ENCODE results near the gene ATG12. TPM values are rescaled to one million over a fixed set of nuclear protein-coding genes. Genes with fewer than 3 reads are reported as not detected.
"Not testable (repeated sequence)": the region's sequence is repeated elsewhere in the genome, so short reads cannot be mapped to it uniquely, and the experiment has no call there.

The ATG12 gene
- total RNA-seq, 1 experiment from 2014 or later = 17.4 TPM

- no peak for DNase-seq (ENCODE audit: low read depth)
- in situ Hi-C loops (cut with HindIII; ENCODE audit: low pct_unique_long_range_greater_than_20kb, low sequenced_read_pairs) = no loop called here
Observed at GRCh38 chr5:115847290-115847689, 5.9 kb upstream of the ATG12 start.

GRCh38 chr5:115844321-115844817 is 3.0 kb upstream of the ATG12 start:
- in situ Hi-C loops (cut with HindIII; ENCODE audit: low pct_unique_long_range_greater_than_20kb, low sequenced_read_pairs) = no loop called here
- no peak for DNase-seq (ENCODE audit: low read depth)

DNA sequence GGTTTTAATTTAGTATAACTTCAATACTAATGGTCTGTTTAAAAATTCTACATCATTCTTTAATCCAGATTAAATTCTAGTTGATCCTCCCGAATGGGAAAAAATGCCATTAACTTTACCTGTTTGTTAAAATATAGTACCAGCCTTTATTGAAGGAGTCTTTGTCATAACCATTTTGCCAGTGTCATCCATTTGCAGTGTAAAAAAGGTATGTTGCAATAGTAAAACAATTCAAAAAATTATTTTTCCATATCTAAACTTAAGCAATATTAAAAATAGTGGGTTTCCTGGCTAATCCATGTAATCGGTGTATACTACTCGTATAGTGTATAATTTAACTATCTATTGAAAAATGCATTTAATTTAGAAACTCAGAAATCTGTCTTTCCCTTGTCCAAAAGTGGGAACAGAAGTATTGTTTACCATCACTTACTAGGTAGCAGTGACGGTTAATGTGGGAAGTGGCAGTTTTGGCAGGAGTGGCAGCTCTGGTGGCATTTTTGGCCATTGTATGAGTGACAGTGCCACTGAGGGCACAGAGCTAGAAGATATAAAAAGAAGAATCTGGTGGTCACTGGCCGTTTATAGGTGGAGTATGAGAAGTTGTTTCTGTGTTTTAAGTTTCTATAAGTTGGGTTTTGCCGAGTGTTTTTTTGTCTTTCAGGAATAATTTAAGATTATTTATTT is 2.2 kb upstream of the ATG12 start:
- no peak for DNase-seq (ENCODE audit: low read depth)
- in situ Hi-C loops (cut with HindIII; ENCODE audit: low pct_unique_long_range_greater_than_20kb, low sequenced_read_pairs) = no loop called here

GRCh38 chr5:115842952-115843351 is 1.6 kb upstream of the ATG12 start:
- in situ Hi-C loops (cut with HindIII; ENCODE audit: low pct_unique_long_range_greater_than_20kb, low sequenced_read_pairs) = no loop called here
- no peak for DNase-seq (ENCODE audit: low read depth)

GRCh38 chr5:115842089-115842935 is 947 bp upstream of the ATG12 start:
- in situ Hi-C loops (cut with HindIII; ENCODE audit: low pct_unique_long_range_greater_than_20kb, low sequenced_read_pairs) = no loop called here
- peak; percentile 71 for DNase-seq (ENCODE audit: low read depth)

GRCh38 chr5:115840873-115841272 is 492 bp downstream of the ATG12 start:
- DNase-seq (ENCODE audit: low read depth) = no peak
- in situ Hi-C loops (cut with HindIII; ENCODE audit: low pct_unique_long_range_greater_than_20kb, low sequenced_read_pairs) = no loop called here

- in situ Hi-C loops (cut with HindIII; ENCODE audit: low pct_unique_long_range_greater_than_20kb, low sequenced_read_pairs) = no loop called here
Observed at GRCh38 chr5:115838885-115839518, 2.4 kb downstream of the ATG12 start.

DNA sequence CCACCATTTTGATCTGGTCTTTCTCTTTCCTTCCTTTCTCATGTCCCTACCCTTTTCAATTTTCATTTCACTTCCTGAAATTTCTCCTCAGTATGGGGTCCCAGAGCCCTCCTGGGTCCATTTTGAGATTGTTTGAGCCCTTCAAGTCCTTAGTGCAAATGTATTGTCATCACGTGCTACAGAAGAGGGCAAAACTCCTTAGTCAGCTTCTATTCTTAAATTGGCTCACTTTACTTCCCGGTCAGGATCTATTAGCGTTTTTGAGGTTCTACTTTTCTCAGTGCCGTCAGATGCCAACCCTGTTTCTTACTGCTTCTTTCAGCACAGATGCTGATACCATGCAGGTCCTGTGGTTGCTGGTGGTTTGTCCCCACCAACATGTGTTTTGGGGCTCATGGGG is 5.9 kb downstream of the ATG12 start:
- DNase-seq (ENCODE audit: low read depth) = no peak
- in situ Hi-C loops (cut with HindIII; ENCODE audit: low pct_unique_long_range_greater_than_20kb, low sequenced_read_pairs) = no loop called here

More at GRCh38 chr5:115838885-115839518, 2.4 kb downstream of the ATG12 start:
- peak; percentile 51 for DNase-seq (ENCODE audit: low read depth)

DNA sequence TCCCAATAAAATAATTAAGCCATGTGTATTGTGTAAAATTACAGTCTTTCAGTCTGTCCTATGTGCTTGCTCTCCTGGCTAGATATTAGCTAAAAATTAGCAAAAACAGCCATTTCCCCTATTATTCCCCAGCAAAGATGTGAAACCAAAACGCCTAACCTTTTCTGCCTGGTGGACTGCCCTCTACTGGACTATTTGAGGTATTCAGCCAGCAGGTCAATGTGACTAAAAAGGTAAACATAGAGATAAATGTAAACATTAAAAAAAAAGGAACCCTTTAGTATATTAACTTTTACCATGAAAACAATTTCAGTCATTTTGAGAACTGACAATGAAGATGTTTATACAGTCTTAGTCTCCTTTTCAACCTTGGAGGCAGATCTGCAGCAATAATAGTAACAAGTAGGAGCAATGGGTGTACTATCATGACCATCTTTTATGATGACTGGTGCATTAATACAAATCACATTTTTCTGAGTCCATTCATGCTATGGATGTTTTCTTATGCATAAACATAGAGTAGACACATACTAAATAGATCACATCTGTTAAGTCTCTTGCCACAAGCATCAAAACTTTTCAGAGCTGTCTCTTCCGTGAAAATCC is 10.1 kb downstream of the ATG12 start:
- in situ Hi-C loops (cut with HindIII; ENCODE audit: low pct_unique_long_range_greater_than_20kb, low sequenced_read_pairs) = no loop called here
- no peak for DNase-seq (ENCODE audit: low read depth)

GRCh38 chr5:115829913-115830312 is 11.5 kb downstream of the ATG12 start:
- no peak for DNase-seq (ENCODE audit: low read depth)
- in situ Hi-C loops (cut with HindIII; ENCODE audit: low pct_unique_long_range_greater_than_20kb, low sequenced_read_pairs) = no loop called here

GRCh38 chr5:115825948-115826347 is 15.4 kb downstream of the ATG12 start:
- in situ Hi-C loops (cut with HindIII; ENCODE audit: low pct_unique_long_range_greater_than_20kb, low sequenced_read_pairs) = no loop called here

DNA sequence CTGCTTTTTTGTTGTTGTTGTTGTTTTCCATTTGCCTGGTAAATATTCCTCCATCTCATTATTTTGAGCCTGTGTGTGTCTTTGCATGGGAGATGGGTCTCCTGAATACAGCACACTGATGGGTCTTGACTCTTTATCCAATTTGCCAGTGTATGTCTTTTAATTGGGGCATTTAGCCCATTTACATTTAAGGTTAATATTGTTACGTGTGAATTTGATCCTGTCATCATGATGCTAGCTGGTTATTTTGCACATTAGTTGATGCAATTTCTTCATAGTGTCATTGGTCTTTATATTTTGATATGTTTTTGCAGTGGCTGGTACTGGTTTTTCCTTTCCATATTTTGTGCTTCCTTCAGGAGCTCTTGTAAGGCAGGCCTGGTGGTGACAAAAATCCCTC is 16.4 kb downstream of the ATG12 start:
- in situ Hi-C loops (cut with HindIII; ENCODE audit: low pct_unique_long_range_greater_than_20kb, low sequenced_read_pairs); DNase-seq (ENCODE audit: low read depth): not testable (repeated sequence)

More at GRCh38 chr5:115825948-115826347, 15.4 kb downstream of the ATG12 start:
- no peak for DNase-seq (ENCODE audit: low read depth)

DNA sequence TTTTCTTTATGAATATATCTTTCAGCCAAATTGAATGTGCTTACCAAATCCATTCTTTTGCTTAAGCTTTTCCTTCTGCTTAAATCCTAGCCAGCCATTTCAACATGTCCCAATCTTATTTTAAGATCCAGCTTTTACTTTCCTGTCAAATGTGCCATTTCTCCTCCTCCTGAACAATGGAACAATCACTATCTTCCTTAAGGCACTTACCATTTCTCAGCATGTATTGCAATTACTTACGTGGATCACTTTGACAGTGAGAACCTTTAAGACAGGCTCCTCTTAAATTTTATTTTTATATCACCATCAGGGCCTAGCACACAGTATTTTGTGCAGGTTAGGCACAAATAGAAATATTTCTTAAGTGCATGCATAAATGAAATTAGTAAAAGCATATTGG is 20.5 kb downstream of the ATG12 start:
- DNase-seq (ENCODE audit: low read depth) = no peak
- in situ Hi-C loops (cut with HindIII; ENCODE audit: low pct_unique_long_range_greater_than_20kb, low sequenced_read_pairs) = no loop called here

GRCh38 chr5:115818821-115819220 is 22.5 kb downstream of the ATG12 start:
- in situ Hi-C loops (cut with HindIII; ENCODE audit: low pct_unique_long_range_greater_than_20kb, low sequenced_read_pairs) = no loop called here
- DNase-seq (ENCODE audit: low read depth) = no peak

GRCh38 chr5:115817386-115817785 is 24.0 kb downstream of the ATG12 start:
- in situ Hi-C loops (cut with HindIII; ENCODE audit: low pct_unique_long_range_greater_than_20kb, low sequenced_read_pairs) = no loop called here

DNA sequence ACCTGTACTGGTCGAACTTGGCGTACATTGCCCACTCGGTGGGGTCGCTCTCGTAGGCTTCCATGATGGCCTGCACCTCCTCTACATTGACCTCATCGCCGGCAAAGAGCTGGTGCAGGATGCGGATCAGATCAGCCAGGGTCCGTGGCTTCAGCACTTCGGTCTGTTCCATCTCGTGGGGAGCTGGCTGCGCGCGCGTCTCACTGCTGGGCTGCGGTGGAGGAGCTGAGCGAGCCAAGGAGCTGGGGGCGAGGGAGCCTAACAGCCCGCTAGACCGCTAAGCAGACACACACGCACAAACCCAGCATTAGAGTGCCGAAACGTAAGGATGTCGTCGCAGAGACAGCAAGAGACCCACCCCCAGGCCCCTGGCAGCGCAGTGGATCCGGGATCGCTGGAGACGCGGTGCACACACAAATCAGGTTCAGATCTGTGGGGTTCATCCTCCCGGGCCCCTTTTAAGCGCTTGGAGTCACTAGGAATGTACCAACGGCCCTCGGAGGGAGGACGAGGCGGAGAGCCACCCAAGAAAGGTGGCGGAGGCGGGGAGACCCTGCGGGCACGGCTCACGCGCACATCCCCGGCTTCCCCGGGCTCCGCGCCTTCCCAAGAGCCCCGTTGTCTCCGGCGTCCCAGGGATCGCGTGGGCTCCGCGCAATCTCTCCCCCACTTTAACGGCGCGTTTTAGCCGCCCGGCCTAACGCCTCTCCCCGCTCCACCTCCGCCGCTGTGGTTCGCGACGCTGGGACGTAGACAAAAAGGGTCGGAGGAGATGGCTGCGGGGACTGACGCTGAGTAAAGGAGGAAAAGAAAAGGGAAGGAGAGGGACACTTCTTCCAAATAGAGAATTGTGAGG is 24.9 kb downstream of the ATG12 start, which contains the start of gene CDO1:
Gene CDO1, minus strand, starts transcription at position 434 of the 856 bp plus-strand sequence. Its CDS starts 262 bp downstream, at position 172.
- in situ Hi-C loops (cut with HindIII; ENCODE audit: low pct_unique_long_range_greater_than_20kb, low sequenced_read_pairs) = no loop called here
- no peak for DNase-seq (ENCODE audit: low read depth)

More at GRCh38 chr5:115817386-115817785, 24.0 kb downstream of the ATG12 start:
- DNase-seq (ENCODE audit: low read depth) = no peak

DNA sequence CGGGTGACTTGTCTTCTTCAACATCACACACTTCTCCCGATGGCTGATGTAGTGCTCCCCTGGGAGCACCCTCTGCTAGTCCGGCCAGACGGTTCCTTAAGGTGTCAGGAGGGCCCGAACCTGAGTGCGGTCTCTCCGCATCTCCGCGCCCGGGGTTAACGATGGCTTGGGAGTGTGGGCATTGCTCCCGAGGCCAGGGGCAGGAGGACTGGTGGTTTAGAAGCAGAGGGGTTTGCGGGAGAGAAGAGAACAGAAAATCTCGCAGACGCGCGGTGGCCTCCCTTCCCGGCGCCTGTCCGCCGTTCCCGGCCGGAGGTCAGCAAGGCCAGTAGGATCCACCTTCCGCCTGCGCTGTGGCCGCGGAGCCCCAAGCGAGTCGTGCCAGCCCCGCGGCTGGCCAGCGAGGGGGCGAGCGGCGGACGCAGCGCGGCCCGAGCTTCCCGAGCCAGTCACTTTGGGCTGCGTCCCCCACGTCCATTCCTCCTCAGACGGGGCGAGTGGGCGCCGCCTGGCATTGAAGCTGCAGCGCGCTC is 25.6 kb downstream of the ATG12 start:
- in situ Hi-C loops (cut with HindIII; ENCODE audit: low pct_unique_long_range_greater_than_20kb, low sequenced_read_pairs) = no loop called here
- no peak for DNase-seq (ENCODE audit: low read depth)

Data from Caki2 (cell line).